Motor neuron (in vitro differentiated cells): ENCODE results near the gene GATAD2B. TPM values are rescaled to one million over a fixed set of nuclear protein-coding genes. Genes with fewer than 3 reads are reported as not detected.

Experiments used
- total RNA-seq, 8 experiments: library from RNA; unstranded; fragments of 300-600 nt; gene quantifications; 2 replicates each; pipeline versions ENCODE4 v1.2.3 to v1.2.4, GENCODE V29; 2022

GATAD2B gene
- total RNA-seq, 8 experiments from 2014 or later = 6.6 to 36.5 (median 23.7) TPM

Other genes starting within 250 kb of the GATAD2B start
- gene NPR1, start 244.3 kb downstream of the GATAD2B start, total RNA-seq = under 1 TPM in 7 of 8 experiments, not detected in 1; 0.27 to 0.85 (median 0.64) TPM
- 10 to 100 TPM; 33.0 to 70.4 (median 44.9) TPM for gene INTS3, start 194.9 kb downstream of the GATAD2B start, total RNA-seq
- gene SLC27A3, start 147.6 kb downstream of the GATAD2B start, total RNA-seq = 10 to 100 TPM in 5 of 8 experiments, 1 to 10 TPM in 3; 5.0 to 49.7 (median 15.3) TPM
- 10 to 100 TPM; 11.5 to 46.0 (median 29.8) TPM for gene DENND4B, start 23.7 kb upstream of the GATAD2B start, total RNA-seq
- gene CRTC2, start 35.6 kb upstream of the GATAD2B start, total RNA-seq = 10 to 100 TPM in 7 of 8 experiments, 1 to 10 TPM in 1; 7.1 to 15.3 (median 13.0) TPM
- gene SLC39A1, start 40.6 kb upstream of the GATAD2B start, total RNA-seq = 100 to 1,000 TPM in 1 of 8 experiments, 10 to 100 TPM in 7; 36.6 to 117 (median 57.0) TPM
- 10 to 100 TPM in 6 of 8 experiments, 1 to 10 TPM in 2; 7.1 to 30.0 (median 19.5) TPM for gene CREB3L4, start 44.9 kb upstream of the GATAD2B start, total RNA-seq
- gene JTB, start 54.7 kb upstream of the GATAD2B start, total RNA-seq = 100 to 1,000 TPM in 6 of 8 experiments, 10 to 100 TPM in 2; 78.1 to 140 (median 109) TPM
- 100 to 1,000 TPM in 2 of 8 experiments, 10 to 100 TPM in 6; 27.3 to 276 (median 64.2) TPM for gene RAB13, start 63.4 kb upstream of the GATAD2B start, total RNA-seq
- gene RPS27, start 67.8 kb upstream of the GATAD2B start, total RNA-seq = over 10,000 TPM in 4 of 8 experiments, 1,000 to 10,000 TPM in 4; 2,543 to 20,464 (median 10,879) TPM
- gene NUP210L, start 232.1 kb upstream of the GATAD2B start, total RNA-seq = under 1 TPM; 0.10 to 0.60 (median 0.31) TPM